ENCODE data around the gene KRTAP10-11. TPM values are rescaled to one million over a fixed set of nuclear protein-coding genes. Genes with fewer than 3 reads are reported as not detected.

The KRTAP10-11 gene
- total and polyA plus RNA-seq, 2 donors from 2014 or later: not detected

DNA sequence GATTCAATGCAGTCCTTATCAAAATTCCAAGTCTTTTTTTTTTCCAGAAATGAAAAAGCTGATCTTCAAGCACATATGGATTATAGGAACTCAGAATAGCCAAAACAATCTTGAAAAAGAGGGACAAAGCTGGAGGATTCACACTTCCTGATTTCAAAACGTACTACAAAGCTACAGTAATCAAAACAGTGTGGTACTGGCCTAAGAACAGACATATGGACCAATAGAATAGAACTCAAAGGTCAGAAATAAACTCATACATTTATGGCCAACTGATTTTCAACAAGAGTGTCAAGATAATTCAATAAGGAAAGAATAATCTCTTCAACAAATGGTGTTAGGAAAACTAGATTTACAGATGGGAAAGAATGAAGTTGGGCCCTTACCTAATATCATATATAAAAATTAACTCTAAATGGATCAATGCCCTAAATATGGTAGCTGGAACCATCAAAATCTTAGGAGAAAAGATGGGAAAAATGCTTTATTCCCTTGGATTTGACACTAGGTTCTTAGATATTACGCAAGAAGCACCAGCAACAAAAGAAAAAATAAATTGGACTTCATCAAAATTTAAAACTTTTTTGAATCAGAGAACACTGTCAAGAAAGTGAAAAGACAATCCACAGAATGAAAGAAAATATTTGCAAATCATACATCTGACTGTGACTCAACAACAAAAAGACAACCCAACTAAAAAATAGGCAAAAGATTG is 46.7 kb downstream of the KRTAP10-11 start:
- Histone ChIP-seq H3K27me3 (ENCODE audit: control insufficient read depth, insufficient read depth, low read length) (no peaks in the 10 kb centered on the region), H3K4me3 (ENCODE audit: low read length in 3 of 3) (no peak overlapping the region), H3K27ac (ENCODE audit: low read depth in 2 of 2, low read length in 2 of 2) (no peak overlapping the region), H3K9ac (ENCODE audit: low read length in 3 of 3) (no peak overlapping the region), H3K36me3 (ENCODE audit: control insufficient read depth in 2 of 3, insufficient read depth in 3 of 3, low read length in 3 of 3) (no peaks in the 10 kb centered on the region), H3K9me3 (ENCODE audit: control insufficient read depth in 2 of 3, insufficient read depth in 1 of 3, low read length in 3 of 3) (peaks cover 0 to 10% (median 8%) of the 10 kb centered on the region in 3 donors), H3K4me1 (ENCODE audit: control insufficient read depth in 2 of 3, insufficient read depth in 2 of 3, low read depth in 1 of 3, low read length in 3 of 3) (no peaks in the 10 kb centered on the region)
- TF ChIP-seq, protein P1, sequence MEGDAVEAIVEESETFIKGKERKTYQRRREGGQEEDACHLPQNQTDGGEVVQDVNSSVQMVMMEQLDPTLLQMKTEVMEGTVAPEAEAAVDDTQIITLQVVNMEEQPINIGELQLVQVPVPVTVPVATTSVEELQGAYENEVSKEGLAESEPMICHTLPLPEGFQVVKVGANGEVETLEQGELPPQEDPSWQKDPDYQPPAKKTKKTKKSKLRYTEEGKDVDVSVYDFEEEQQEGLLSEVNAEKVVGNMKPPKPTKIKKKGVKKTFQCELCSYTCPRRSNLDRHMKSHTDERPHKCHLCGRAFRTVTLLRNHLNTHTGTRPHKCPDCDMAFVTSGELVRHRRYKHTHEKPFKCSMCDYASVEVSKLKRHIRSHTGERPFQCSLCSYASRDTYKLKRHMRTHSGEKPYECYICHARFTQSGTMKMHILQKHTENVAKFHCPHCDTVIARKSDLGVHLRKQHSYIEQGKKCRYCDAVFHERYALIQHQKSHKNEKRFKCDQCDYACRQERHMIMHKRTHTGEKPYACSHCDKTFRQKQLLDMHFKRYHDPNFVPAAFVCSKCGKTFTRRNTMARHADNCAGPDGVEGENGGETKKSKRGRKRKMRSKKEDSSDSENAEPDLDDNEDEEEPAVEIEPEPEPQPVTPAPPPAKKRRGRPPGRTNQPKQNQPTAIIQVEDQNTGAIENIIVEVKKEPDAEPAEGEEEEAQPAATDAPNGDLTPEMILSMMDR (IDR thresholded peaks at IDR 0.05; ENCODE audit: borderline replicate concordance, extremely low read depth, insufficient read depth): no peak
- no peak for FAIRE-seq
- DNase-seq: no peak
- intact Hi-C loops (cut with DNase I): no loop called here

DNA sequence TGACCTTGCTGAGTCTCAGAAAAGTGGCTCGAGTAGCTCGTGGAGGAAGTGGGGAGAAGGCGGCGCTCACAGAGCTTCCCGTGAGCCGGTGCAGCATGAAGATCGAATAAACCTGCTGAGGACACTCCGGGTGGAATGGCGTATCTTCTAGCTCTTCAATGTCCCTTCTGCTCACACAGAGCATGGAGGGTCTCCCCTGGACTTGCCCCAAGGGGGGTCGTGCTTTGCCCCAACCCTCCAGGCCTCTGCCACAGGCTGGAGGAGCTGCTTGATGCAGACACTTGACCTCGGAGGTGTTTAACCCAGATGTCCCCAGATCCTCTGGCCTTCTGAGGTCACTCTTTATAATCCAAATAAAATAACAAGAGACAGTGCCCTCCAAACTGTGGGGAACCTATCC is 48.6 kb downstream of the KRTAP10-11 start:
- FAIRE-seq (no peak), DNase-seq (peak in 1 of 5 donors; percentile 29)
- TF ChIP-seq, protein P1 (IDR thresholded peaks at IDR 0.05; ENCODE audit: borderline replicate concordance, extremely low read depth, insufficient read depth): no peak
- Histone ChIP-seq H3K4me1 (ENCODE audit: control insufficient read depth in 2 of 3, insufficient read depth in 2 of 3, low read depth in 1 of 3, low read length in 3 of 3) (no peaks in the 10 kb centered on the region), H3K9ac (ENCODE audit: low read length in 3 of 3) (no peak overlapping the region), H3K27me3 (ENCODE audit: control insufficient read depth, insufficient read depth, low read length) (no peaks in the 10 kb centered on the region), H3K27ac (ENCODE audit: low read depth in 2 of 2, low read length in 2 of 2) (no peak overlapping the region), H3K9me3 (ENCODE audit: control insufficient read depth in 2 of 3, insufficient read depth in 1 of 3, low read length in 3 of 3) (peaks cover 0 to 10% (median 8%) of the 10 kb centered on the region in 3 donors), H3K4me3 (ENCODE audit: low read length in 3 of 3) (no peak overlapping the region), H3K36me3 (ENCODE audit: control insufficient read depth in 2 of 3, insufficient read depth in 3 of 3, low read length in 3 of 3) (no peaks in the 10 kb centered on the region)
- intact Hi-C loops (cut with DNase I): no loop called here

DNA sequence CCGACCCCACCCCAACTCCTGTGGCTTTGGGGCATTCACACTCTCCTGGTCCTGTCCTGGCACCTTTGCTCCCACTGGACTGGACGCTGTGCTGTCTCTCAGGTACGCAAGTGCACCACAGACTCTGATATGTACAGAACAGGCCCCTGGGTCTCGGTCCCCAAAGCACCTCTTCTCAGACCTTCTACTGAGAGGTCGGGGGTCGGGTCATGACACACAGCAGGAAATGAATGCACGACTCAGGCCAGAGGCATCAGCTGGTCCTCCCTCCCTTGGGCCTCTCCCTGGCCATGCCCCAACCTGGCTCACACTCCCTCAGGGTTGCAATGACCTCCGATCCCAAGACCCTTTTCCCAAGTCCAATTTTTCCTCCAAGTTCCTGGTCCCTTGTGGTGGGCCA is 49.0 kb downstream of the KRTAP10-11 start:
- Histone ChIP-seq H3K27ac (ENCODE audit: low read depth in 2 of 2, low read length in 2 of 2) (no peak overlapping the region), H3K4me1 (ENCODE audit: control insufficient read depth in 2 of 3, insufficient read depth in 2 of 3, low read depth in 1 of 3, low read length in 3 of 3) (no peaks in the 10 kb centered on the region), H3K27me3 (ENCODE audit: control insufficient read depth, insufficient read depth, low read length) (no peaks in the 10 kb centered on the region), H3K36me3 (ENCODE audit: control insufficient read depth in 2 of 3, insufficient read depth in 3 of 3, low read length in 3 of 3) (no peaks in the 10 kb centered on the region), H3K9me3 (ENCODE audit: control insufficient read depth in 2 of 3, insufficient read depth in 1 of 3, low read length in 3 of 3) (peaks cover 0 to 10% (median 8%) of the 10 kb centered on the region in 3 donors), H3K4me3 (ENCODE audit: low read length in 3 of 3) (no peak overlapping the region), H3K9ac (ENCODE audit: low read length in 3 of 3) (no peak overlapping the region)
- intact Hi-C loops (cut with DNase I): no loop called here
- DNase-seq: peak in 1 of 5 donors; percentile 51
- FAIRE-seq: no peak
- TF ChIP-seq, protein P1 (IDR thresholded peaks at IDR 0.05; ENCODE audit: borderline replicate concordance, extremely low read depth, insufficient read depth): no peak
